D721Med (cell line): ENCODE data around the gene NRXN2.

ENCODE experiments used
- DNase-seq: peaks from one replicate; pipeline ENCODE4 v3.0.0; 2011; ENCODE audit warnings: low spot score; ENCODE audit not compliant: insufficient read length
- FAIRE-seq: peaks from 2 replicates; lab custom pipeline; 2011; peaks lifted over from hg19 to GRCh38; lab: Jason Lieb, UNC
- TF ChIP-seq, protein P1 (sequence below): IDR thresholded peaks from 2 replicates; pipeline ENCODE4 v1.5.1; 2012; ENCODE audit warnings: mild to moderate bottlenecking, control low read depth; ENCODE audit not compliant: insufficient read depth; ENCODE audit errors: missing control alignments

The NRXN2 gene

DNA sequence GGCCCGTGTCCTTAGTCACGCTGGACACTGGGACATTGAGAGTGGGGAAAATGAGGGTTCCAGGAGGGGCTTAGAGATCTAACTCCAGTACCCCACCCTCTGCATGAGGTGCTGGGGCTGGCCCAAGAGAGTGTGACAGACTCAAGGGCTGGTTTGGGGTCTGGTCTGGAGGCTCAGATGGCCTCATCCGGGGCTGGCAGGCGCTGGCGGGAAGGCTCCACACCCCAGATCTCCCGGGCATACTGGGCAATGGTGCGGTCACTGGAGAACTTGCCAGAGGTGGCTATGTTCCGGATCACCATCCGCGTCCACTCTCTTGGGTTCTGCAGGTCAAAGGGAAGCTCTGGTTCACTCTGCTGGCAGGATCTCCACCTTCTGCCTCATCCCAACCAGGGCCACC is 23.5 kb upstream of the NRXN2 start:
- TF ChIP-seq, protein P1, sequence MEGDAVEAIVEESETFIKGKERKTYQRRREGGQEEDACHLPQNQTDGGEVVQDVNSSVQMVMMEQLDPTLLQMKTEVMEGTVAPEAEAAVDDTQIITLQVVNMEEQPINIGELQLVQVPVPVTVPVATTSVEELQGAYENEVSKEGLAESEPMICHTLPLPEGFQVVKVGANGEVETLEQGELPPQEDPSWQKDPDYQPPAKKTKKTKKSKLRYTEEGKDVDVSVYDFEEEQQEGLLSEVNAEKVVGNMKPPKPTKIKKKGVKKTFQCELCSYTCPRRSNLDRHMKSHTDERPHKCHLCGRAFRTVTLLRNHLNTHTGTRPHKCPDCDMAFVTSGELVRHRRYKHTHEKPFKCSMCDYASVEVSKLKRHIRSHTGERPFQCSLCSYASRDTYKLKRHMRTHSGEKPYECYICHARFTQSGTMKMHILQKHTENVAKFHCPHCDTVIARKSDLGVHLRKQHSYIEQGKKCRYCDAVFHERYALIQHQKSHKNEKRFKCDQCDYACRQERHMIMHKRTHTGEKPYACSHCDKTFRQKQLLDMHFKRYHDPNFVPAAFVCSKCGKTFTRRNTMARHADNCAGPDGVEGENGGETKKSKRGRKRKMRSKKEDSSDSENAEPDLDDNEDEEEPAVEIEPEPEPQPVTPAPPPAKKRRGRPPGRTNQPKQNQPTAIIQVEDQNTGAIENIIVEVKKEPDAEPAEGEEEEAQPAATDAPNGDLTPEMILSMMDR: no peak
- FAIRE-seq: no peak
- DNase-seq: no peak

DNA sequence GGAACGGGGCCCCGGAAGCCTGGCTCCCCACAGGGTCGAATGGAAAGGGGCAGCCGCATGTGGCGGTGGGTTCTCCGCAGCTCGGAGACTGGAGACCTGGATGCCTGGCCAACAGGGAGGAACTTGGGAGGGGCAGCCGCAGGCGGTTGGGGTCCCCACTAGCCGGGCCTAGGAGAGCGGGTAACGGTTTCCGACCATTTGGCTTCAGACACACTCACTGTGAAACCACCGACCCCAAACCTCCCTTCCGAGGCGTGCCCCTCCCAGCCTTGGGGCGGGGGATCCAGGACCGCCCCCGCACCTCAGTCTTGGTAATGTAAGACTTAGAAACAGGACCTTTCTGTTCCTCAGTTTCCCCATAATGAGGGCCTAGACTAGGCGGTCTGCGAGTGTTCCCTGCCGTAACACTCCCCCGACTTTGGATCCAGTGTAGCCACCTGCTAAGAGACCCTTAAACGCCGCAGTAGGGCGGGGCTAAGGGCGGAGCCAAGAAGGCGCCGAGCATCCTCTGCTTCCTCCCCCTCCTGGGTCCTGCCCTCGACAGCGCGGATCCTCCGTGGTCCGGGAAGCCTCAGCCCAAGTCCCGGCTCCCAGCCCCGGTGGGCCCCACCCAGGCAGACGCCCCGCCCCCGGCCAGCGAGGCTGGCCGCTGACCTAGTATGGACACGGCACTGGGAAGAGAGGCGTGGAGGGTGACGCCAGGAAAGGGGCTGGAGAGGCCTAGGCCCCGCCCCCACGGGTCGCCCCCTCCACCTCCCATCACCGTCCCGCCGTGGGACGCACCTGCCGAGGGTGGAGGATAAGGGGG is 22.7 kb upstream of the NRXN2 start:
- DNase-seq (no peak), FAIRE-seq (no peak)
- TF ChIP-seq, protein P1: no peak

DNA sequence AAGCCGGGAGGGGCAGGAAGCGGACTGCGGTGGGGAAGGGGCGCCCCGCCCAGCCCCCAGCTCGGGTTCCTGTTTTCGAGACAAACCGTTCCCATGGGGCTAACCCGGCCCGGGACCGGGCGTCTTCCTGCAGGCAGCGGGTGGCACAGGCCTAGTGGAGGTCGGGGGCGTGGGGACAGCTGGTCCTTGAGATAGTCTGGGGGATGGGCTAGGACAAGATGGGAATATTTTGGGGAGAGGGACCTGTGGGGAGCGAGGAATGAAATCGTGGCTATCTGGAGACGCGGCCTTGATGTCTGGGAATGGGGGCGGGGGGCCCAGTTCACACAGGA is 22.2 kb upstream of the NRXN2 start:
- TF ChIP-seq, protein P1: no peak
- DNase-seq (no peak), FAIRE-seq (no peak)

DNA sequence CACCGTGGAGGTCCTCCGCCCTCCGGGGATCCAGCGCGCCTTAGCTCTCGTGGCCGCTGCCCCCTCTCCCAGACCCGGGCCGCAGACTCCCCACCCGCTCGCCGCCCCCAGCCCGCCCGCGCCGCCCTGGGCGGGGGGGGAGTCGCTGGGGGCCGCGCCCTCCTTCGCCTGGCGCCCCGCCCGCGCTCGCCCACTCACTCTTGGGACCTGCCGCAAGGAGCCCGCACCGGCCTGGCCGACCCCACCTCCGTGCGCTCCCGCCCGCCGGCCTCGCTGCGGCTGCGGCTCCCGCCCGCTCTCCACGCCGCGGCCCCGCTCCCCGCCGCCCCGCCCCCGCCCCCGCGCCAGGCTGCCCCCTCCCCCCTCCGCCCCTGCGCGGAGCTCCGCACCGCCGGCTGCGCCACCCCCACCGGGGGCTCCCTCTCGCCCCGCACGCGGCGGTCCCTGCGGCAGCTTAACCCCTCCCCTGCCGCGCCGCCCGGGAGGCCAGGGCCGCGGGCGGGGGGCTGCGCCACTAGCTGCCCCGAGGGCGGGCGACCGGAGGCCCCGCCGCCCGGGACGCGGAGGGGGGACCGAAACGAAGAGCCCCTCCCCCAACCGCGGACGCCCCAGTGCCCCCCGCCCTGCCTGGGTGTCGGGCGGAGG is 21.7 kb upstream of the NRXN2 start:
- DNase-seq (no peak), FAIRE-seq (no peak)
- TF ChIP-seq, protein P1: no peak

DNA sequence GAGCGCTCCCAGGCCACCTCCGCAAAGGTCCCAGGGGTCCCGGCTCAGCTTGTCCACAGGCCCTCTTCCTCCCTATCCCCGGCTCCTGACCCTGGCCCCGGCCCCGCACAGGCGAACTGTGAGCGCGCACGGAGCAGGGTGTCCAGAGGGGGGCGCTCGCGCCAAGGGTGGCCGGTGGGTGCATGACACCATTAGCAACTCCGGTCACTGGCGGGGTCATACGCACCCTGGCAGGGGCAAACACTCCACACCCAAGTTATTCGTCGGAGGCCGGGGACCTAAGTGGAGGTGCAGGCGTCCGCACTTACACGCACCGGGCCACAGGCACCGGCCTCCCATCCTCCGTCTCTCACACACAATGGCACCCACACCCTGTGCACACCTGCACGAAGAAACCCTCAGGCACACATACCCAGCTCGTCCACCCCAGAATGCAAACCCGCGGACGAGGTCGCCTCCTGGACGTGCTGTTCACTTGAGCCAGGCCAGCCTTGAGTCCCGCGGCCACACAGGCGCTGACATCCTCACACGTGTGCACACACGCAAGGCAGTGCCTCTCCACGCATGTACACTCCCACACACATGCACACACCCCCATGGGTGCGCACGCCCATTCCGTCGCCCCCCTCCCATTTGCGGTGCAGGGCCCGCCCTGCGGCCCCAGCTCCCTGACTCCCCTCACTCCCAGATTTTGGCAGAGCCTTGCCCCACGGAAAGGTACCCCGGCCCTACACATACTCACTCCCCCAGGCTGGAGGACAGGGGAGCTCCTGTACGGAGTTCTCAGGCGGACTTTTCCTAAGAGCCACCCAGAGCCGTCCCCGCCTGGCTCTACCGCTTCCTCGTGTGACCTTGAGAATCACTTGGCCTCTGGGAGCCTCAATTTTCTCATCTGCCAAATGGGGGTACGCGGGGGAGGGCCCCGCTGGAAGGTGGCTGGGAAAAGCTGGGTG is 20.9 kb upstream of the NRXN2 start, which contains the start of gene RASGRP2:
TSS of gene RASGRP2 (minus strand) at position 552 of the 953 bp plus-strand sequence. CDS start 1,276 bp downstream, outside the sequence.
- TF ChIP-seq, protein P1: peak; percentile 39
- DNase-seq (no peak), FAIRE-seq (no peak)

DNA sequence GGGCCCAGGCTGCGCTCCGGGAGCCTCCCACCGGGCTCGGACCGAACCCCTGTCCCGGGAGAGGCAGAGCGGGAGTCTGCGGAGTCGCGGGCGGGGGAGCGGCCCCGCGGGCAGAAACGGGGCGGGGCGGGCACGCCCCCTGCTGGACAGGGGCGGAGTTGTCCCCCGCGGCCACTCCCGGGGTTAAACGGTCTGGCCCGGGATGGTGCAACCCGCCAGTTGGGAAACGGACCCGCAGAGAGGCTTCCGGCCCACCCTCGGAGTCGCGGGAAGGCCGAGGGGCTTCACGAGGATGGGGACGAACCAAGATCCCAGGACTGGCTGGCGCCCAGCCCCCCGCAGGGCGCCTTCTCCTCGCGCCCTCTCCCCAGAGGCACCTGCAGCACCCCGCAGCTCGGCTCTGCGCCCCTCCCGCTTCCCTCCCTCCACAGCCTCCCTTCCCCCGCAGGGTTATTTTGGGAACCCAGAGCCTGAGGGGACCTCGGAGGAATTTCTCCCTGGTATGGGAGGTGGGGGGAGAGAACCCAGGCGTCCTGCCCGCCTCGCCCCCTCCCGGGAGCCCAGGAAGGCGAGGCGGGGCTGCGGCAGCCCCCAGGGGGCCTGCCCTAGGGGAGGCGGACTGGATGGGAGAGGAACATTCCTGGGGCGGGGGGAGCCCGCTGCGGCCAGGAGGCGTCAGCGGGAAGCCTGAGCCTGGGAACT is 20.0 kb upstream of the NRXN2 start:
- peak; percentile 90 for DNase-seq

More for the DNA sequence above, 20.0 kb upstream of the NRXN2 start:
- TF ChIP-seq, protein P1: peak; percentile 47
- no peak for FAIRE-seq
